Chondrocyte (in vitro differentiated cells): ENCODE data around the gene SLCO3A1. TPM values are rescaled to one million over a fixed set of nuclear protein-coding genes. Genes with fewer than 3 reads are reported as not detected.

Source experiments
- DNase-seq: peaks from one replicate; pipeline ENCODE4 v3.0.0; 2021; ENCODE audit warnings: mixed read lengths, low spot score
- H3K27ac Mint-ChIP-seq: one replicate; pipeline ENCODE4 v1.8.0; 2021; ENCODE audit warnings: mild to moderate bottlenecking, moderate library complexity, mixed read lengths; ENCODE audit not compliant: unreplicated experiment
- H3K27me3 Mint-ChIP-seq: 2 replicates; pipeline ENCODE4 v1.8.0; 2021; ENCODE audit warnings: low read depth, mixed read lengths
- H3K36me3 Mint-ChIP-seq: 2 replicates; pipeline ENCODE4 v1.8.0; 2021; ENCODE audit warnings: low read depth, mixed read lengths
- H3K4me1 Mint-ChIP-seq: 2 replicates; pipeline ENCODE4 v1.8.0; 2021; ENCODE audit warnings: low read depth, mild to moderate bottlenecking, mixed read lengths
- H3K4me3 Mint-ChIP-seq: one replicate; pipeline ENCODE4 v1.8.0; 2021; ENCODE audit warnings: mild to moderate bottlenecking, moderate library complexity, mixed read lengths; ENCODE audit not compliant: unreplicated experiment
- H3K9me3 Mint-ChIP-seq: 2 replicates; pipeline ENCODE4 v1.8.0; 2021; ENCODE audit warnings: low read depth, mixed read lengths
- CTCF ChIP-seq: fragments of 200-600 bp; sonication (generic); IDR thresholded peaks from 2 replicates; pipeline ENCODE4 v1.5.0; 2021; ENCODE audit warnings: antibody characterized with exemption, mild to moderate bottlenecking, moderate library complexity
- total RNA-seq: library from RNA; stranded (reverse); gene quantifications from 3 replicates; pipeline ENCODE4 v1.2.1, GENCODE V29; 2021

SLCO3A1 gene
- total RNA-seq, 1 donor from 2014 or later: 3.7 TPM

GRCh38 chr15:92074101-92074500, 220.6 kb downstream of the SLCO3A1 start:
- Mint-ChIP-seq H3K4me1 (peaks cover 11% of the 10 kb centered on the region), H3K4me3 (no peak overlapping the region), H3K36me3 (no peaks in the 10 kb centered on the region), H3K27ac (no peak overlapping the region), H3K27me3 (peaks cover 5% of the 10 kb centered on the region), H3K9me3 (no peaks in the 10 kb centered on the region)
- TF ChIP-seq CTCF: no peak
- DNase-seq: no peak

- no peak for TF ChIP-seq CTCF
- no peaks in the 10 kb centered on the region for H3K9me3 Mint-ChIP-seq
- H3K4me1 Mint-ChIP-seq: peaks cover 5% of the 10 kb centered on the region
- peaks cover 5% of the 10 kb centered on the region for H3K27me3 Mint-ChIP-seq
- no peak overlapping the region for H3K4me3 Mint-ChIP-seq
- no peak overlapping the region for H3K27ac Mint-ChIP-seq
- no peaks in the 10 kb centered on the region for H3K36me3 Mint-ChIP-seq
- DNase-seq: no peak
Measured at GRCh38 chr15:92074646-92075045, 221.1 kb downstream of the SLCO3A1 start.

GRCh38 chr15:92075764-92076163, 222.3 kb downstream of the SLCO3A1 start:
- DNase-seq: no peak
- no peaks in the 10 kb centered on the region for H3K4me1 Mint-ChIP-seq
- no peak overlapping the region for H3K27ac Mint-ChIP-seq
- H3K9me3 Mint-ChIP-seq: no peaks in the 10 kb centered on the region
- no peak overlapping the region for H3K4me3 Mint-ChIP-seq
- peaks cover 5% of the 10 kb centered on the region for H3K27me3 Mint-ChIP-seq
- no peak for TF ChIP-seq CTCF
- no peaks in the 10 kb centered on the region for H3K36me3 Mint-ChIP-seq

- no peak overlapping the region for H3K4me3 Mint-ChIP-seq
- H3K4me1 Mint-ChIP-seq: no peaks in the 10 kb centered on the region
- no peaks in the 10 kb centered on the region for H3K9me3 Mint-ChIP-seq
- H3K27ac Mint-ChIP-seq: no peak overlapping the region
- H3K27me3 Mint-ChIP-seq: peaks cover 5% of the 10 kb centered on the region
- no peak for TF ChIP-seq CTCF
- DNase-seq: no peak
- no peaks in the 10 kb centered on the region for H3K36me3 Mint-ChIP-seq
Measured at GRCh38 chr15:92076541-92076940, 223.0 kb downstream of the SLCO3A1 start.

GRCh38 chr15:92077353-92078085, 224.0 kb downstream of the SLCO3A1 start:
- H3K27me3 Mint-ChIP-seq: peaks cover 5% of the 10 kb centered on the region
- no peak overlapping the region for H3K27ac Mint-ChIP-seq
- no peaks in the 10 kb centered on the region for H3K4me1 Mint-ChIP-seq
- peak; percentile 90 for TF ChIP-seq CTCF
- H3K36me3 Mint-ChIP-seq: no peaks in the 10 kb centered on the region
- no peak overlapping the region for H3K4me3 Mint-ChIP-seq
- no peaks in the 10 kb centered on the region for H3K9me3 Mint-ChIP-seq
- DNase-seq: no peak
